Mesendoderm (in vitro differentiated cells): ENCODE results near the gene SEC61G.

Source experiments
- DNase-seq: peaks from one replicate; pipeline ENCODE4 v3.0.0; 2013
- H2AK5ac ChIP-seq: 2 replicates; pipeline ENCODE4 v1.6.1; 2013; ENCODE audit warnings: low read length, inconsistent platforms
- H2BK120ac ChIP-seq: 2 replicates; pipeline ENCODE4 v1.6.1; 2013; ENCODE audit warnings: low read depth, mild to moderate bottlenecking, low read length, moderate library complexity, mixed read lengths
- H2BK15ac ChIP-seq: replicated peaks from 2 replicates; pipeline ENCODE4 v1.6.1; 2013; ENCODE audit warnings: low read depth, mild to moderate bottlenecking, moderate library complexity
- H2BK5ac ChIP-seq: 2 replicates; pipeline ENCODE4 v1.6.1; 2013; ENCODE audit warnings: low read length, inconsistent platforms
- H3K18ac ChIP-seq: 2 replicates; pipeline ENCODE4 v1.6.1; 2013; ENCODE audit warnings: mild to moderate bottlenecking, low read length, mixed read lengths
- H3K23ac ChIP-seq: one replicate; pipeline ENCODE4 v1.6.1; 2013; ENCODE audit warnings: low read length
- H3K27ac ChIP-seq: 2 replicates; pipeline ENCODE4 v1.5.1; 2013; ENCODE audit warnings: low read depth, mild to moderate bottlenecking, inconsistent platforms, low read length, moderate library complexity
- H3K27me3 ChIP-seq: 2 replicates; pipeline ENCODE4 v1.6.1; 2013; ENCODE audit warnings: low read length, control low read depth, mild to moderate bottlenecking, inconsistent platforms; ENCODE audit not compliant: insufficient read depth, poor library complexity
- H3K36me3 ChIP-seq: 2 replicates; pipeline ENCODE4 v1.6.1; 2013; ENCODE audit warnings: low read length, inconsistent platforms; ENCODE audit not compliant: control insufficient read depth, insufficient read depth
- H3K4ac ChIP-seq: one replicate; pipeline ENCODE4 v1.6.1; 2013; ENCODE audit warnings: low read depth, mild to moderate bottlenecking, low read length, moderate library complexity
- H3K4me1 ChIP-seq: 2 replicates; pipeline ENCODE4 v1.6.1; 2013; ENCODE audit warnings: low read depth, low read length, inconsistent platforms; ENCODE audit not compliant: control insufficient read depth
- H3K4me2 ChIP-seq: 2 replicates; pipeline ENCODE4 v1.6.1; 2013; ENCODE audit warnings: low read length
- H3K4me3 ChIP-seq: 2 replicates; pipeline ENCODE4 v1.5.1; 2013; ENCODE audit warnings: mild to moderate bottlenecking, low read length
- H3K56ac ChIP-seq: one replicate; pipeline ENCODE4 v1.6.1; 2013; ENCODE audit warnings: low read length
- H3K79me1 ChIP-seq: 2 replicates; pipeline ENCODE4 v1.6.1; 2013; ENCODE audit warnings: low read length, inconsistent platforms
- H3K79me2 ChIP-seq: 2 replicates; pipeline ENCODE4 v1.6.1; 2013; ENCODE audit warnings: mild to moderate bottlenecking, low read length; ENCODE audit not compliant: control insufficient read depth, insufficient read depth
- H3K9ac ChIP-seq: 2 replicates; pipeline ENCODE4 v1.6.1; 2013; ENCODE audit warnings: low read length, inconsistent platforms
- H4K5ac ChIP-seq: one replicate; pipeline ENCODE4 v1.6.1; 2013; ENCODE audit warnings: low read length
- H4K8ac ChIP-seq: one replicate; pipeline ENCODE4 v1.6.1; 2013; ENCODE audit warnings: low read depth, mild to moderate bottlenecking, control low read depth, low read length, moderate library complexity
- WGBS: extraction: QIAGEN DNeasy Blood & Tissue Kit; methylation state at CpG from one replicate; pipeline ENCODE4 v1.1.7; 2013; ENCODE audit warnings: low lambda C conversion rate, missing lambda C conversion rate; ENCODE audit not compliant: insufficient coverage; ENCODE audit errors: extremely low coverage; 5-methylcytosine and 5-hydroxymethylcytosine counted together

SEC61G gene

DNA sequence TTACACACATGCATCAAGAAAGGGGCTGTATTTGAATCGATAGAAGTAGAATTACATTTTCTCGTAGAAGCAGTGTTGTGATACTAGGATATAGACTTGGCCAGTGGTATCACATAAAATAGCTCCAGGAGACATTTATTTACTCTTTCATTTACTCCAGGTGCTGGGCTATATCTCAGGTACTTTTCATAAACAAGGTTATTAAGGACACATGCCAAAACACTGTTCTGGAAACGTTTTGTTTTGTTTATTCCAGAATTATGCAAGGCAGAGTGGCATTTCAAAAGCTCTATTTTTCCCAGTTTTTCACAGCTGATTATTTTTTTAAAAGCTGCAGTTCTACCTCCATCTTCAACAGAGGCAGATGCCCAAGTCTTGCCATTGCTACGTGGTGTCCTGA is 37.8 kb upstream of the SEC61G start:
- Histone ChIP-seq H3K79me2 (no peaks in the 10 kb centered on the region), H3K56ac (no peak overlapping the region), H4K8ac (no peak overlapping the region), H3K27me3 (no peaks in the 10 kb centered on the region), H3K23ac (no peak overlapping the region), H3K4me1 (no peaks in the 10 kb centered on the region), H2BK5ac (no peak overlapping the region), H3K4me3 (no peak overlapping the region), H3K4me2 (no peak overlapping the region), H4K5ac (no peak overlapping the region), H3K9ac (no peak overlapping the region), H2BK15ac (no peak overlapping the region), H2AK5ac (no peak overlapping the region), H3K18ac (no peak overlapping the region), H3K36me3 (no peaks in the 10 kb centered on the region), H2BK120ac (no peak overlapping the region), H3K4ac (no peak overlapping the region), H3K79me1 (no peaks in the 10 kb centered on the region), H3K27ac (no peak overlapping the region)
- DNase-seq, result no peak
- WGBS, result no CpG with 5 or more reads among the region's 4 CpGs

DNA sequence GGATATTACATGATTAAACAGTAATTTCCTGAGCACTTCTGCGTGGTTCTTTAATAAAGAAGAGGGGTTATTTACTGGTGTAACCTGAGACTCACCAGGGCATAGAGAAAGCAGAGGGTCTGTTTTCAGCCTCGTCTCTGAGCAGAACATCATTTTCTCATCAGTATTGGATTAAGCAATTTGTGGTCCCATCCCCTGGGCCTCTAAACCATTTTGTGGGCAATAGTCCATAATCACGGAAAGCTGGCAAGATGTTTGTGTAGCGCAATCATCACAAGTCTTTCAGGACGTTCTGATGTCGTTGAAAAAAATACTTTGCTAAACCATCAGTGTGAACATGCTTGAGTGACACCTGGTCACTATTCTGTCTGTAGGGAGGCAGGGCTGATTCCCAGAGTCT is 37.1 kb upstream of the SEC61G start:
- H3K27ac ChIP-seq, result no peak overlapping the region
- H3K4me3 ChIP-seq, result no peak overlapping the region
- H2BK5ac ChIP-seq, result no peak overlapping the region
- H3K79me2 ChIP-seq, result no peaks in the 10 kb centered on the region
- H2BK15ac ChIP-seq, result no peak overlapping the region
- no peaks in the 10 kb centered on the region for H3K79me1 ChIP-seq
- H3K18ac ChIP-seq, result no peak overlapping the region
- no peak overlapping the region for H3K4ac ChIP-seq
- no CpG with 5 or more reads among the region's 6 CpGs for WGBS
- DNase-seq, result no peak
- H4K8ac ChIP-seq, result no peak overlapping the region
- no peak overlapping the region for H3K56ac ChIP-seq
- H3K36me3 ChIP-seq, result no peaks in the 10 kb centered on the region
- H2BK120ac ChIP-seq, result no peak overlapping the region
- no peaks in the 10 kb centered on the region for H3K27me3 ChIP-seq
- H2AK5ac ChIP-seq, result no peak overlapping the region
- no peaks in the 10 kb centered on the region for H3K4me1 ChIP-seq
- H3K4me2 ChIP-seq, result no peak overlapping the region
- no peak overlapping the region for H3K23ac ChIP-seq
- no peak overlapping the region for H3K9ac ChIP-seq
- H4K5ac ChIP-seq, result no peak overlapping the region

DNA sequence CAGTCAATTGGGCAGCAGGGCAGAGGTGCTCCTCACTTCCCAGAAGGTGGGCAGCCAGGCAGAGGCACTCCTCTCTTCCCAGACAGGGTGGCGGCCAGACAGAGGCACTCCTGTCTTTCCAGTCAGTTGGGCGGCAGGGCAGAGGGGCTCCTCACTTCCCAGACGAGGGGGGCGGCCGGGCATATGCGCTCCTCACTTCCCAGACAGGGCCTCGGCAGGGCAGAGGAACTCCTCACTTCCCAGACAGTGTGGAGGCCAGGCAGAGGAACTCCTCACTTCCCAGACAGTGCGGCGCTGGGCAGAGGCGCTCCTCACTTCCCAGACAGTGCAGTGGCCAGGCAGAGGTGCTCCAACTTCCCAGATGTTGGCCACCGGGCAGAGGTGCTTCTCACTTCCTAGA is 33.4 kb upstream of the SEC61G start:
- H2BK15ac ChIP-seq, result no peak overlapping the region
- no CpG with 5 or more reads among the region's 11 CpGs for WGBS
- H3K79me2 ChIP-seq, result no peaks in the 10 kb centered on the region
- no peak overlapping the region for H3K4me2 ChIP-seq
- H2BK120ac ChIP-seq, result no peak overlapping the region
- no peak overlapping the region for H4K5ac ChIP-seq
- no peak overlapping the region for H3K18ac ChIP-seq
- DNase-seq, result no peak
- H3K4ac ChIP-seq, result no peak overlapping the region
- H3K23ac ChIP-seq, result no peak overlapping the region
- no peaks in the 10 kb centered on the region for H3K79me1 ChIP-seq
- no peak overlapping the region for H3K9ac ChIP-seq
- H4K8ac ChIP-seq, result no peak overlapping the region
- H2AK5ac ChIP-seq, result no peak overlapping the region
- H3K27ac ChIP-seq, result no peak overlapping the region
- H3K4me3 ChIP-seq, result no peak overlapping the region
- H3K56ac ChIP-seq, result no peak overlapping the region
- no peaks in the 10 kb centered on the region for H3K27me3 ChIP-seq
- no peaks in the 10 kb centered on the region for H3K4me1 ChIP-seq
- no peaks in the 10 kb centered on the region for H3K36me3 ChIP-seq
- no peak overlapping the region for H2BK5ac ChIP-seq

DNA sequence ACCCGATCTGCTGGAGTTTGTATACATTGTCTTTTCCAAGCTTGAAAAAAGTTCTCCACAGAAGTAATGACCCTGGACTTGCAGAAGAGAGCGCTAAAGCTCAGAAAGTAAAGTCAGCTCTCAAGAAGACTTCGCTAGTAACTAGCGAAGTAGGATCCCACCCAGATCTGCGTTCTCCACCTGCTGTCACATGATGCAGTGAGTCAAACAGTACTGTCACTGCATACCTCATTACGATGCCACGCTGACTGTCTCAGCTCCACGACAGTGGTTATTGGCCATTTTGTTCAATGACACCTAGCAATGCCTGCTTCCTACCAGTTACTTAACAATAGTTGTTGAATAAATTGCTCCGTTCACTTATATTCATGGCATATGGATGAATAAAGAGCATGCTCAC is 29.7 kb upstream of the SEC61G start:
- Histone ChIP-seq H3K9ac (no peak overlapping the region), H3K23ac (no peak overlapping the region), H4K5ac (no peak overlapping the region), H3K36me3 (no peaks in the 10 kb centered on the region), H4K8ac (no peak overlapping the region), H3K79me1 (no peaks in the 10 kb centered on the region), H3K27me3 (no peaks in the 10 kb centered on the region), H3K18ac (no peak overlapping the region), H2BK15ac (no peak overlapping the region), H3K4ac (no peak overlapping the region), H3K27ac (no peak overlapping the region), H3K4me1 (no peaks in the 10 kb centered on the region), H2AK5ac (no peak overlapping the region), H3K56ac (no peak overlapping the region), H2BK120ac (no peak overlapping the region), H3K4me3 (no peak overlapping the region), H2BK5ac (no peak overlapping the region), H3K4me2 (no peak overlapping the region), H3K79me2 (no peaks in the 10 kb centered on the region)
- peak; percentile 92 for DNase-seq
- no CpG with 5 or more reads among the region's 9 CpGs for WGBS

DNA sequence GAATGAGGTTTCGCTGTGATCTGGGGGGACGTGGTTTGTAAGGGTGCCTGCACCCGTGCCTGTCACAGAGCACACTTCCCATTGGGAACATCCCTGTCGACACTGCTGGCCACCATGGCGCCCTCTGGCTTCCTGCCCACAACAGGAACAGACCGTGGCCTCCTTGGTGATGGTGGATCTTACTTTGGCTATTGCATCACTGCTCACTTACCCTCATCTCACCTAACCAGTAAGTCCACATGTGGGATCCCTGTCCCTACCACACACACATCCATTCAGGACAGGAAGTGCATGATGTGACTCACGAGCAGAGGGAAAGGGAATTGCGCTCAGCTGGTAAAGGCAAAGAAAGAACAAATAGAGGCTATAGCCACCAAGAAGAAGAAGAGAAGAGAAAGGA is 26.2 kb upstream of the SEC61G start:
- Histone ChIP-seq H3K4me2 (no peak overlapping the region), H2BK5ac (no peak overlapping the region), H2BK120ac (no peak overlapping the region), H3K23ac (no peak overlapping the region), H3K9ac (no peak overlapping the region), H4K5ac (no peak overlapping the region), H3K4me1 (no peaks in the 10 kb centered on the region), H4K8ac (no peak overlapping the region), H3K27me3 (no peaks in the 10 kb centered on the region), H3K56ac (no peak overlapping the region), H2BK15ac (no peak overlapping the region), H3K4ac (no peak overlapping the region), H3K79me2 (no peaks in the 10 kb centered on the region), H3K4me3 (no peak overlapping the region), H3K27ac (no peak overlapping the region), H3K79me1 (no peaks in the 10 kb centered on the region), H2AK5ac (no peak overlapping the region), H3K36me3 (no peaks in the 10 kb centered on the region), H3K18ac (no peak overlapping the region)
- whole genome bisulfite sequencing, result no CpG with 5 or more reads among the region's 8 CpGs
- DNase-seq, result peak; percentile 30

DNA sequence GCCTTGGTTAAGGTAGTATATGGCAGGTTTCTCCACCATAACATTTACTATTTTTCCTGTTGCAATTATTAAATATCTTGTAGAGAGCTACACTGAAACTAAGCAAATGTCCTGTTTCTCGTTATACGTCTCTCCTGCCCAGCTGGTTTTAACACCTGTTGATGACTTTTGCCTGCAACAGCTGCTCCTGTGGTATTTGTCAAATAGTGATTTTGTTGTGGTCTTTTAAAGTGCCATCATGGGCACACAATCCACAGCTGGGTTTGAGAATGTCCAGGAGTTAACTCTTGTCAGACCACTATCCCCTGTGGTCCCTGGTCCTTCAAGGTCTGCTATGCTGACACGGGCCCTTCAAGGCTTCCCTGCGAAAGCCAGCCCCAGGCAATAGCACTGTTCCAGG is 24.9 kb upstream of the SEC61G start:
- Histone ChIP-seq H3K23ac (no peak overlapping the region), H3K79me2 (no peaks in the 10 kb centered on the region), H3K56ac (no peak overlapping the region), H3K4me2 (no peak overlapping the region), H3K36me3 (no peaks in the 10 kb centered on the region), H2BK15ac (no peak overlapping the region), H2BK120ac (no peak overlapping the region), H4K5ac (no peak overlapping the region), H3K9ac (no peak overlapping the region), H3K79me1 (no peaks in the 10 kb centered on the region), H4K8ac (no peak overlapping the region), H3K18ac (no peak overlapping the region), H3K4me3 (no peak overlapping the region), H3K4ac (no peak overlapping the region), H2AK5ac (no peak overlapping the region), H3K27me3 (no peaks in the 10 kb centered on the region), H3K4me1 (no peaks in the 10 kb centered on the region), H3K27ac (no peak overlapping the region), H2BK5ac (no peak overlapping the region)
- no CpG with 5 or more reads among the region's 4 CpGs for WGBS
- no peak for DNase-seq
